ENCODE measurements around the gene UGT1A3.

The UGT1A3 gene

DNA sequence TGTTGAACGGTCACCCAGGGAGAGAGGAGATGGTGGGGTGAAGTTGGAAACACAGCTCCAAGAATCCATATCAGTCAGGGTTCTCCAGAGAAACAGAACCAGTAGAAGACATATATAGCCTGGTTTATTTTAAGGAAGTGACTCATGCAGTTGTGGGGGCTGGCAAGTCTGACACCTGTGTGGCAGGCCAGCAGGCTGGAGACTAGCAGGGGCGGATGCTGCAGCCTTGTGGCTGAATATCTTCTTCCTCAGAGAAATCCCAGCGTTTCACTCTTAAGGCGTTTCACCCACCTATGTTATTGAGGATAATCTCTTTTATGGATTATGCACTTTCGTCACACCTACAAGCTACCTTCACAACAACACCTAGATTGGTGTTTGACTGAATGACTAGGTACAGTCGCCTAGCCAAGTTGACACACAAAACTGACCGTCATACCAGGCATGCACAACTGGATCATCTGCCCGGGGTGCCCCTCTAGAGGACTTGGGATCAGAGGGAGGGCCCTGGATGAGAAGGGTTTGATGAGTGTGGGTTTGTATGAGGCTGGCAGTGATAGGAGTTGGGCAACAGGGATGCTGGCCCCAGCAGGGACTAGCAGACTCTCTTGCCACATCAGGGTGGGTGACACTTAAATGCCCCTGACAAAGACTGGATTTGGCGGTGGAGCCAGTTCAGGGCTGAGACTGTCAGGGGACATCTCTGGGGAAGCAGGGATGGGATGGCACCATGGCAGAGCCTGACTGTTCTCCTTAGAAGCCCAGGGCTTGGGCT, 72.7 kb downstream of the UGT1A3 start:
- no peaks in the 10 kb centered on the region for H3K4me1 ChIP-seq (ENCODE audit: insufficient read depth, low read length)
- no peaks in the 10 kb centered on the region for H3K27me3 ChIP-seq (ENCODE audit: insufficient read depth, low read length)
- H3K4me3 ChIP-seq (ENCODE audit: low read length), result no peak overlapping the region
- no peak overlapping the region for H3K27ac ChIP-seq (ENCODE audit: low read length)
- H3K9me3 ChIP-seq (ENCODE audit: insufficient read depth, low read depth, low read length), result no peaks in the 10 kb centered on the region
- H3K9ac ChIP-seq (ENCODE audit: low read depth, low read length), result no peak overlapping the region
- no peaks in the 10 kb centered on the region for H3K36me3 ChIP-seq (ENCODE audit: insufficient read depth, low read depth, low read length)

DNA sequence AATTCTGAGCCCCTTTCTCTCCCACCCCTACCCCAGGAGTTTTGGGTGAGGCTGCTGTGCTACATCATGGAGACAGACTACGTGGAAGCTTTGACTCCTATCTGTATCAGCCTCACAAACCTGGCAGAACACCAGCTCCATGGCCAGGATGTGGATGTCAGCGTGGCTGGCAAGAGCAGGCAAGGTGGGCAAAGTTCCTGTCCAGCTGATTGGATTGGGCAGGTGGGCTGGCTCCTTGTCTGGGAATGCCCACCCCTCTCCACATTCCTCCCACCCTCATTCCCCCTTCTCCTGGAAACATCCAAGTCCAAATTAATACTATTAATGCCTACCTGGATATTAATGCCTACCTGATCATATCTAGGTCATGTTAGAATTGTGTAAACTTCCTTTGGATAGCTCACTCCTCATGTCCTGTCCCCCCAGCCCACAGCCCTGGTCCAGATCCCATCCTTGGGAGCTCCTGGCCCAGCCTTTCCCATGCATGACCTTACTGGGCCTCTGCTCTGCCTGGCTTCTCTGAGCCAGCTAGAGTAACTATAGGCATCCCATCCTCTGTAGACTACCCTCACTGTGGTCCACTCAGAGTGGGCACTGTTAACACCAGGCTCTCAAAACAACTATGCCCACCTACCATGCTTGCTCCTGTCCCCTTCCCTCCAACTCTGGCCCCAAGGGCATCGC, 73.4 kb downstream of the UGT1A3 start:
- no peak overlapping the region for H3K9ac ChIP-seq (ENCODE audit: low read depth, low read length)
- H3K27ac ChIP-seq (ENCODE audit: low read length), result no peak overlapping the region
- H3K9me3 ChIP-seq (ENCODE audit: insufficient read depth, low read depth, low read length), result no peaks in the 10 kb centered on the region
- H3K27me3 ChIP-seq (ENCODE audit: insufficient read depth, low read length), result no peaks in the 10 kb centered on the region
- no peak overlapping the region for H3K4me3 ChIP-seq (ENCODE audit: low read length)
- H3K36me3 ChIP-seq (ENCODE audit: insufficient read depth, low read depth, low read length), result no peaks in the 10 kb centered on the region
- no peaks in the 10 kb centered on the region for H3K4me1 ChIP-seq (ENCODE audit: insufficient read depth, low read length)

GRCh38 chr2:233803292-233803911, 74.6 kb downstream of the UGT1A3 start:
- Histone ChIP-seq H3K4me3 (ENCODE audit: low read length) (no peak overlapping the region), H3K36me3 (ENCODE audit: insufficient read depth, low read depth, low read length) (no peaks in the 10 kb centered on the region), H3K9ac (ENCODE audit: low read depth, low read length) (no peak overlapping the region), H3K27me3 (ENCODE audit: insufficient read depth, low read length) (no peaks in the 10 kb centered on the region), H3K27ac (ENCODE audit: low read length) (no peak overlapping the region), H3K4me1 (ENCODE audit: insufficient read depth, low read length) (no peaks in the 10 kb centered on the region), H3K9me3 (ENCODE audit: insufficient read depth, low read depth, low read length) (no peaks in the 10 kb centered on the region)

DNA sequence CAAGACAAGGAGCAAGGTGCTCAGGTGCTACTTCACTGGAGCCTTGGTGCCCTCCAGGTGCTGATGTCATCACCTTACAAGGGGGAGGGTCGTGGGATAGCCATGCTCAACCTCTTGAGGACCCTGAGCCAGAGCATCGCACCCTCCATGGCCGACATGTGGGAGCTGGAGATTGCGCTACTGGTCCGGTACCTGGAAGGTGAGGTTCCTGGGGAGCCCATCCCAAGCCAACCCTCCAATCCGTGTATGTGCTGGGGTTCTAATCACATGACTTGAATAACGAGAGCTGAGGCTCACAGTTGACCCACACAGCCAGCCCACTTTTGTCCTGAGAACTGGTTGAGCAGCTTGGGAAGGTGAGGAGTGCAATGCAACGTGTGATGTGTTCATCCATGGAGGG, 75.2 kb downstream of the UGT1A3 start:
- Histone ChIP-seq H3K27me3 (ENCODE audit: insufficient read depth, low read length) (no peaks in the 10 kb centered on the region), H3K9ac (ENCODE audit: low read depth, low read length) (no peak overlapping the region), H3K27ac (ENCODE audit: low read length) (no peak overlapping the region), H3K9me3 (ENCODE audit: insufficient read depth, low read depth, low read length) (no peaks in the 10 kb centered on the region), H3K36me3 (ENCODE audit: insufficient read depth, low read depth, low read length) (no peaks in the 10 kb centered on the region), H3K4me3 (ENCODE audit: low read length) (no peak overlapping the region), H3K4me1 (ENCODE audit: insufficient read depth, low read length) (no peaks in the 10 kb centered on the region)

DNA sequence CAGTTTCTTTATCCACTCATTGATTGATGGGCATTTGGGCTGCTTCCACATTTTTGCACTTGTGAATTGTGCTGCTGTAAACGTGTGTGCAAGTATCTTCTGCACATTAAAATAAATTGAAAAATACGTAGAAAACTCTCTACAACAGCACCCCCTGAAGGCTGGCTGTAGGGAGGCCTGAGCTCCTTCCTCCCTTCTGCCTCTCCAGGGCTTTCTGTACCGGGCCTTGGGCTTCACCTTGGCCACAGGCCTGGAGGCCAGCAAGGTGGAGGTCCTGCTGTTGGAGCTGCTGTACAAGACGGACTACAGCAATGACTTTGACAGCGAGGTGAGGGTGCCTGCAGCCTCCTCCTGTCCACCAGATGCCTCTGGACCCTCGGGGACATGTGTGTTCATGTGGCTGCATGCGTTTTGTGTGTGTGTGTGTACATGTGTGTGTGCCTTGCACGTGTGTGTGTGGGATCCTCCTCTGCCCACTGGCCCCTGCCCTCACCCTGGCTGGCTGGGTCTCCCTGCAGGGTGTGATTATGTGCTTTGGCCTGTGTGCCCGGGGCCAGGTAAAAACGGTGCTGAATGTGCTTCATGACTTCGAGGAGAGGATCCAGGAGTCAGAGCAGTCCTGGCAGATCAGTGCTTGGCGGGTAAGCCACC, 78.5 kb downstream of the UGT1A3 start:
- Histone ChIP-seq H3K4me1 (ENCODE audit: insufficient read depth, low read length) (no peaks in the 10 kb centered on the region), H3K27me3 (ENCODE audit: insufficient read depth, low read length) (no peaks in the 10 kb centered on the region), H3K9ac (ENCODE audit: low read depth, low read length) (no peak overlapping the region), H3K27ac (ENCODE audit: low read length) (no peak overlapping the region), H3K9me3 (ENCODE audit: insufficient read depth, low read depth, low read length) (no peaks in the 10 kb centered on the region), H3K4me3 (ENCODE audit: low read length) (no peak overlapping the region), H3K36me3 (ENCODE audit: insufficient read depth, low read depth, low read length) (no peaks in the 10 kb centered on the region)

- no peaks in the 10 kb centered on the region for H3K27me3 ChIP-seq (ENCODE audit: insufficient read depth, low read length)
- H3K4me3 ChIP-seq (ENCODE audit: low read length), result no peak overlapping the region
- H3K9me3 ChIP-seq (ENCODE audit: insufficient read depth, low read depth, low read length), result no peaks in the 10 kb centered on the region
- H3K9ac ChIP-seq (ENCODE audit: low read depth, low read length), result no peak overlapping the region
- no peak overlapping the region for H3K27ac ChIP-seq (ENCODE audit: low read length)
- H3K4me1 ChIP-seq (ENCODE audit: insufficient read depth, low read length), result no peaks in the 10 kb centered on the region
- H3K36me3 ChIP-seq (ENCODE audit: insufficient read depth, low read depth, low read length), result no peaks in the 10 kb centered on the region
These were observed 79.4 kb downstream of the UGT1A3 start for GRCh38 chr2:233807966-233808935.

DNA sequence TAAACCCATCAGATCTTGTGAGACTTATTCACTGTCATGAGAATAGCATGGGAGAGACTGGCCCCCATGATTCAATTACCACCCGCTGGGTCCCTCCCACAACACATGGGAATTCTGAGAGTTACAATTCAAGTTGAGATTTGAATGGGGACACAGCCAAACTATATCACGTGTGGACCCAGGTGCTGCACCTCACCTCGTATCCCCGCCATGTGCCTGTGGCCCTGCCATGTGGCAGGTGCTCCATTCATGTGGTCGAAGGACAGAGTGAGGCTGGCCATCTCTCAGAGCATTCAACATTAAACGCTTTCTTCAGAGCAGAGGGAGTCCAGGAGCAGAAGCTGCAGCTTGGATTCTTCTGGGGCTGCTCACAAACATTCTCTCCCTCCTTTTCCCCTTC, 81.5 kb downstream of the UGT1A3 start:
- no peaks in the 10 kb centered on the region for H3K36me3 ChIP-seq (ENCODE audit: insufficient read depth, low read depth, low read length)
- H3K27ac ChIP-seq (ENCODE audit: low read length), result no peak overlapping the region
- H3K9ac ChIP-seq (ENCODE audit: low read depth, low read length), result no peak overlapping the region
- H3K4me3 ChIP-seq (ENCODE audit: low read length), result no peak overlapping the region
- no peaks in the 10 kb centered on the region for H3K27me3 ChIP-seq (ENCODE audit: insufficient read depth, low read length)
- no peaks in the 10 kb centered on the region for H3K4me1 ChIP-seq (ENCODE audit: insufficient read depth, low read length)
- H3K9me3 ChIP-seq (ENCODE audit: insufficient read depth, low read depth, low read length), result no peaks in the 10 kb centered on the region

- Histone ChIP-seq H3K9me3 (ENCODE audit: insufficient read depth, low read depth, low read length) (no peaks in the 10 kb centered on the region), H3K36me3 (ENCODE audit: insufficient read depth, low read depth, low read length) (no peaks in the 10 kb centered on the region), H3K4me1 (ENCODE audit: insufficient read depth, low read length) (no peaks in the 10 kb centered on the region), H3K27me3 (ENCODE audit: insufficient read depth, low read length) (no peaks in the 10 kb centered on the region), H3K9ac (ENCODE audit: low read depth, low read length) (no peak overlapping the region), H3K27ac (ENCODE audit: low read length) (no peak overlapping the region), H3K4me3 (ENCODE audit: low read length) (no peak overlapping the region)
These were observed 82.2 kb downstream of the UGT1A3 start for GRCh38 chr2:233811087-233811486.

DNA sequence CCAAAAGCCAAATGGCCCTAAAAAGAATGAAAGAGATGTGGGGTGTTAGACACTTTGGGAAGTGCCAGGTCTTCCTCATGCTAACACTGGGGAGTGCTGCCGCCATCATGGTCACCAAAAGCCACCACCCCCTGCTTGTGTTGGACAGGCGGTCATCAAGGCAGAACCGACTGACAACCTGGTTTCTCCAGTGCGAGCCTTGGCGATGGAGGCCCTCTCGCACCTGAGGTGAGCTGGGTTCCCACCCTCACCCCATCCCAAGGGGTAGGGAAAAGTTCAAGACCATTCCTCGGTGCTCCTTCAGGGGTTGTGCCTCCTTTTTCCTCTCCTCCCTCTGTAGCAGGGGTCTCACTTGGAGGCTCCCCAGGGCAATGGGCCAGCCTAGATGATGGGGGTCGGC, 82.9 kb downstream of the UGT1A3 start:
- Histone ChIP-seq H3K27me3 (ENCODE audit: insufficient read depth, low read length) (no peaks in the 10 kb centered on the region), H3K9me3 (ENCODE audit: insufficient read depth, low read depth, low read length) (no peaks in the 10 kb centered on the region), H3K4me3 (ENCODE audit: low read length) (no peak overlapping the region), H3K27ac (ENCODE audit: low read length) (no peak overlapping the region), H3K4me1 (ENCODE audit: insufficient read depth, low read length) (no peaks in the 10 kb centered on the region), H3K36me3 (ENCODE audit: insufficient read depth, low read depth, low read length) (no peaks in the 10 kb centered on the region), H3K9ac (ENCODE audit: low read depth, low read length) (no peak overlapping the region)

GRCh38 chr2:233813236-233814055, 84.6 kb downstream of the UGT1A3 start:
- no peak overlapping the region for H3K4me3 ChIP-seq (ENCODE audit: low read length)
- H3K9me3 ChIP-seq (ENCODE audit: insufficient read depth, low read depth, low read length), result no peaks in the 10 kb centered on the region
- no peaks in the 10 kb centered on the region for H3K27me3 ChIP-seq (ENCODE audit: insufficient read depth, low read length)
- H3K4me1 ChIP-seq (ENCODE audit: insufficient read depth, low read length), result no peaks in the 10 kb centered on the region
- H3K36me3 ChIP-seq (ENCODE audit: insufficient read depth, low read depth, low read length), result no peaks in the 10 kb centered on the region
- no peak overlapping the region for H3K9ac ChIP-seq (ENCODE audit: low read depth, low read length)
- no peak overlapping the region for H3K27ac ChIP-seq (ENCODE audit: low read length)

All from iPS-20b (cell line).